GOT3 (cell line): ENCODE measurements around the gene SNORC.
"Not testable (repeated sequence)": the region's sequence is repeated elsewhere in the genome, so short reads cannot be mapped to it uniquely, and the experiment has no call there.

Experiments used
- DNase-seq: peaks from one replicate; lab custom pipeline; 2025; ENCODE audit warnings: mixed read lengths; lab: John Stamatoyannopoulos, UW

The SNORC gene

DNA sequence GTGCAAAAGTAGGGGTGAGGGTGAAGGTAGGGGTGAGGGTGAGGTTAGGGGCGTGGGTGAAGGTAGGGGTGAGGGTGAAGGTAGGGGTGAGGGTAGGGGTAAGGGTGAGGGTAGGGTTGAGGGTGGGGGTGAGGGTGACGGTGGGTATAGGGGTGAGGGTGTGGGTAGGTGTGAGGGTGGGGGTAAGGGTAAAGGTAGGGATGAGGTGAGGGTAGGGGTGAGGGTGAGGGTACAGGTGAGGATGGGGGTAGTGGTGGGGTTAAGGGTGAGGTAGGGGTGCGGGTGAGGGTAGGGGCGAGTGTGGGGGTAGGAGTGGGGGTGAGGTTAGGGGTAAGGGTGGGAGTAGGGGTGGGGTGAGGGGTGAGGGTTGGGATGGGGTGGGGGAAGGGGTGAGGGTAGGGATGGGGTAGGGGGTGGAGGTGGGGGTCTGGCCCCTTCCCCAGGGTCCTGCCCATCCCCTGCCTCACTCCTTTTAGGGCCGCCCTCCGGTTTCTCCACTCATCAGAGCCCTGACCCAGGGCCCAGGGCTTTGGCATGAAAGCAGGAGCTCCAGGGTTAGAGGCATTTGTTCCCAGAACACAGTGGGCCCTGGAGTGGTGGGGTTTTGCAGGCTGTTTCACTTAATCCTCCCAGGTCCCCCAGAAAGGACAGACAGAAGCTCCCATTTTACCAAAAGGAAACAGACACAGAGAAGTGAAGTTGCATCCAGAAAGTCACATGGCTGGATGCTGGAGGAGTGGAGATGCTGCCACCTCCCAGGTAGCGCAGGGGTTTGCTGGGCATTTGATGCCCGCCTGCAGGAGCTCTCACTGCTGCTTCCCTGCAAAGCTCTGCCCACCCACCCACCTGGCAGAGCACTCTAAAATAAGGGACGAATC, 26.9 kb downstream of the SNORC start:
- DNase-seq: no peak

DNA sequence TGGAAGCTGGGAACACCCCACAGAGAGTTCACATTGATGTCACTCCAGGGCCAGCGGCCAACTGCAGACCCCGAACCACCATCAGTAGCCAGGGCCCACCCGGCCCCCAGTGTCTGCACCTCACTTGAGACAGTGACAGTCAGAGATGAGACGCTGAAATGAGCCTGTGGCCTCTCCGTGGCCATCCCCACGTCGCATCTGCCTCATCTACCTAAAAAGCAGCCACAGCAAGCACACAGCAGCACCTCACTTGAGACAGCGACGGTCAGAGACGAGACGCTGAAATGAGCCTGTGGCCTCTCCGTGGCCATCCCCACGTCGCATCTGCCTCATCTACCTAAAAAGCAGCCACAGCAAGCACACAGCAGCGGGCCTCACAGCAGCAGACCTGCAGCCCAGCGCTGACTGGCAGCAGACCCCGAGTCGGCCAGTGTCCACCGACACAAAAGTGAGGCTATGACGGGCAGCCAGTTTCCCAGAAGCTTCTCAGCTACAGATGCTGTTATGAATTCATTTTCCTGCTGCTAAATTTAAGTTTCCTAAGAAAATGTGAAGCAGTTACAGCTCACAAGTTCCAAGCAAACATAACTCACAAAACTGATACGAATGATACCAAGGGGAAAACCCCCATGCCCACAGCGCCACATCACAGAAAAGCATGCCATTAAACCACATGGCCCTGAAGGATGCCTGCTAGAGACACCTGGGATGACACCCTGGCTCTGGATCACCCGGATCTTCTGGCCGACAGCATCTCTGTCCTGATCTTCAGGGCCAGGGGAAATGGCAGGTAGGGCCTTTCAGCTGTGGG, 27.7 kb downstream of the SNORC start:
- no peak for DNase-seq

- no peak for DNase-seq
Measured at GRCh38 chr2:232898592-232899543, 28.8 kb downstream of the SNORC start.

- no peak for DNase-seq
Measured at GRCh38 chr2:232900811-232901735, 31.0 kb downstream of the SNORC start.

DNA sequence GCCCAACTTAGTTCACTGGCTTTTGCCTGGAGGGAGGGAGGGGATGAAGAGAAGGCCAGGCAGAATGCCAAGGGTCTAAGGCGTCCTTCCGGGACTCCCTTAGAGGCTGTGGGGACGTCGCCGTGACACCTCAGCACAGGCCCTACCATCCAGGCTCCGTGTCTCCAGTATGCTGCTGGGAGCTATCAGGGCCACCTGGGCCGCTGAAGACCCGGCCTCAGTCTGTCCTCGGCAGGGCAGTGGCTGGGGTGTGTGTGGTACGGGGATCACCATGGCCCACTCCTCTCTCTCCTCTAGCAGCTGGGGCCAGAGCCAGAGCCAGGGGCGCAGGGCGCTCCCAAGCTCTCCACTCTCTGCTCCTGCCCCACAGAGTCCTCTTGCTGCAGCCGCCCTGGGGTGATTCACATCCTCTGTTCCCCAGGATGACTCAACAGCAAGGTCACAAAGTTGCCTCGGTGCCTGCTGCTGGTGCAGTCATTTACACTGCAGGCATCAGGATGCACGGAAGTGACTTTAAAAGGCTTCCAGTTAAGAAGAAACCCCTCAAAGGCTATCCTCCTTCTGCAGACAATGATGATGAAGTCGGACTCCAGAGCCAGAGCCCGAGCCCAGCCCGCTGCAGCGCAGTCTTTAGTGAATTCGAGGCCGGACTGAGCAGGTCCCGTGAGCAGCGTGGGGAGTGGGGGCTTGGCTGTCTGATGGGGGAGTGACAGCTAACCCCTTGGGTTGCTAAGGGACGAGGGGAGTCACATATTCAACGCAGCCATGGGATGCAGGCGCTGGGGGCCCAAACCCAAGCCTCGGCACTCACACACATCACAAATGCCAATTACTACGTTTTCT, 31.9 kb downstream of the SNORC start:
- peak; percentile 16 for DNase-seq

DNA sequence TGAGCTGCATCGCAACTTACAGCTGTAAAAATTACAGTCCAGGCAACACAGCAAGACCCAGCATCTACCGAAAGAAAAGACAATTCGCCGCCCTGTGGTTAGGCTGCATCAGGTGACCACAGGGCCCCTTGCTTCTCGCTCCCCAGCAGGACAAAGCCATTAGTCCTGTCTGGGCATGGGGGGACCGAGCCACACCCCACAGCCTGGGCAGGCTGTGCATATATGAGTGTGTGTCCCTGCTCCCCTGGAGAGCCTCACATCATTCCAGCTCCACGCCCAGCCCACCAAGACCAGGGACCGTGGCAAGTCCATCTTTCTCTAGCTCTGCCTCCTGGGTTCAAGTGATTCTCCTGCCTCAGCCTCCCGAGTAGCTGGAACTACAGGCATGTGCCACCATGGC, 33.9 kb downstream of the SNORC start:
- no peak for DNase-seq

DNA sequence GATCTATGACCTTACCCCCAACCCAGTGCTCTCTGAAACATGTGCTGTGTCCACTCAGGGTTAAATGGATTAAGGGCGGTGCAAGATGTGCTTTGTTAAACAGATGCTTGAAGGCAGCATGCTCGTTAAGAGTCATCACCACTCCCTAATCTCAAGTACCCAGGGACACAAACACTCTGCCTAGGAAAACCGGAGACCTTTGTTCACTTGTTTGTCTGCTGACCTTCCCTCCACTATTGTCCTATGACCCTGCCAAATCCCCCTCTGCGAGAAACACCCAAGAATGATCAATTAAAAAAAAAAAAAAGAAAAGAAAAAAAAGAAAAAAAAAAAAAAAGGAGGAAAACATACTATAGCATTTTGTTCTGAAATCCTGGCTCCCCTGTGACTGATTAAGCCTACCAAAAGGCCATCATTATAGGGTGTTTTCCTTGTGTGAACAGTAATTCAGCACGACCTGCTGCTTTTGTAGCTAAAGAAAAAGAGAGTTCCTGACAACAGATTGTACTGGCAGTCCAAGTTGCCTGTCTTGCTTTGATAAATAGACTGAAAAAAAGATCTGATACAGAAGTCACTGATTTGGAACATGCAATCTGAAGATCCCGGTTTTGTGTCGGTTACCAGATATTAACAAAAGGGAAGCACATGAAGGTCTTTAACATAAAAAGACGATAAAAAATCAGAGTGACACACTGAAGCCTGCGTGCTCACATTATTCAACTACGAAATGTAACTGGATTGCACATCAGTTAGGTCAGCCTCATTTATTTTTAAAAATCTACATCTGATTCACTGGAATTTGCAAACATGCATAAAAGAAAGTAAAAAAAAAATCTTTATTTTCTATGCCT, 37.0 kb downstream of the SNORC start:
- not testable (repeated sequence) for DNase-seq

DNA sequence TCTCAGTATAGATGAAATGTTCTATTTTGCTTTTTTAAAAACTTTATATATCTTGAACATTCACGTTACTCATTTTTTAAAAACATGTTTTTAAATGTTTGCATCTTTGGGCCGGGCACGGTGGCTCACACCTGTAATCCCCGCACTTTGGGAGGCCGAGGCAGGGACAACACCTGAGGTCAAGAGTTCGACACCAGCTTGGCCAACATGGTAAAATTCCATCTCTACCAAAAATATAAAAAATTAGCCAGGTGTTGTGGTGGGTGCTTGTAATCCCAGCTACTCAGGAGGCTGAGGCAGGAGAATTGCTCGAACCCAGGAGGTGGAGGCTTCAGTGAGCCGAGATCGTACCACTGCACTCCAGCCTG, 37.6 kb downstream of the SNORC start:
- DNase-seq: not testable (repeated sequence)

GRCh38 chr2:232908695-232909094, 38.6 kb downstream of the SNORC start:
- no peak for DNase-seq

DNA sequence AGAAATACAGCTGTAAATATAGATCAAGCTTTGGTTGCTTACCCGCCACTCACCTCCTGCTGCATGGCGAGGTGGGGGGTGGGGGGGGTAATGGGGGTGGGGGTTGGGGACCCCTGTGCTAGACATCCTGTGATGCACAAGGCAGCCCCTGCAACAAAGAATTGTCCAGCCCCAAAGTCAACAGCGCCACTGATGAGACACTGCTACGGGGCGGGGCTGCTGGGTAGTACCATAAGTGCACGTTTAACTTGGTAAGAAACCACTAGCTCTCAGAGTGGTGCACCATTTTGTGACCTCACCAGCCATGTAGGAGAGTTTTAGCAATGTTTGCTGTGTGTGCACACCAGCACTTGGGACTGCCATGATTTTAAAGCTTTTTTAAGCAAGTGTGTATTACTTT, 40.3 kb downstream of the SNORC start:
- no peak for DNase-seq

DNA sequence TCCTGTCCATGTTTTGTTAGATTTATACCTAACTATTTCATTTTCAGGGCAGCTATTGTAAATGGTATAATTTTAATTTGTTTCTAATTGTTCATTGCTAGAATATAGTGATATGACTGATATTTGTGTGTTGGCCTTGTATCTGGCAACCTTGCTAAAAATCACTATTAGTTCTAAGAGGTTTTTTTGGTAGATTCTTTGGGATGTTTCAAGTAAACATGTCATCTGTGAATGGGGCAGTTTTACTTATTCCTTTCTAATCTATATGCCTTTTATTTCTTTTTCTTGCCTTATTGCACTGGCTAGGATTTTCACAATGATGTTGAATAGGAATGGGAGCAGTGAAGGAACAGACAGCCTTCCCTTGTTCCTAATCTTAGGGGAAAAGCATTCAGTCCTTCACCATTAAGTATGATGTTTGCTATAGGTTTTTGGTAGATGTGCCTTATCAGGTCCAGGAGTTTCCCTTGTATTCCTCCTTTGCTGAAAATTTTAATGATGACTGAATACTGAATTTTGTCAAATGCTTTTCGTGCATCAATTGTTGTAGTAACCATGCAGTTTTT, 41.7 kb downstream of the SNORC start:
- no peak for DNase-seq

GRCh38 chr2:232913903-232914302, 43.8 kb downstream of the SNORC start:
- DNase-seq: no peak

- DNase-seq: no peak
Measured at GRCh38 chr2:232919141-232919540, 49.1 kb downstream of the SNORC start.

DNA sequence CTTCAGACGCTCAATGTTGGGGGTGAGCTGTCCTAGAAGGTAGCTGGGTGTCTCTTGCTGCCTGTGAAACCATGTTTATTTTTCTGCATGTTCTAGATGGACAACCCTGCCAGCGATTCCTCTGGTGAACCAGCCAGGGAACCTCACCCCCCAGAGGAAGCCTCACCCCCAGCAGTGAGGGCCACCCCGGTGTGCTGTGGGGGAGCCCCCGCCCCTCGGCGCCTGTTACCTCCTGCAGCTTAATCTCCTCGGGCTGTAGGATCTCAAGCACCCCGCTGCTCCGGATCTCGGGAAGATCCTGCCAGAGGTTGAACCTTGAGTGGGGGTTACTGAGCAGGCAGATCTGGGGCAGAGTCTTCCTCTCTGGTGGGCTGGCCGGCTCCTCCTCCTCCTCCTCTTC, 50.0 kb downstream of the SNORC start:
- no peak for DNase-seq

DNA sequence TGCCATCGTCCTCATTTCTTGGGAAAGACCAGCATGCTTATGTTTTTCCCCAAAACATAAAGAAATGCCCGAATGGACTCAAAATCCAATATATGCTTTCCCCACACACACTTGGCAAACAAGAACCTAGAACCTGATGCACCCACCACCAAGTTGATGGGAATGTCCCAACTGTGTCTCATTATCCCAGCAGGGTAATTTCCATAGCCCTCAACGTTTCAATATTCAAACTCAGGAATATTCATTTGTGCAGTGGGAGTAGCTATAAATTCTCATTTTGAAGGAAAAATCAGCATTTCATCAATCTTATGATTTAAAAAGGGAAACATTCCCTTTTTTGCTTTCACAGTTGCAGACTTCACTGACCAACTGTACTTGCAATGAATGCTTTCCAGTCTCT, 50.7 kb downstream of the SNORC start:
- DNase-seq: no peak

DNA sequence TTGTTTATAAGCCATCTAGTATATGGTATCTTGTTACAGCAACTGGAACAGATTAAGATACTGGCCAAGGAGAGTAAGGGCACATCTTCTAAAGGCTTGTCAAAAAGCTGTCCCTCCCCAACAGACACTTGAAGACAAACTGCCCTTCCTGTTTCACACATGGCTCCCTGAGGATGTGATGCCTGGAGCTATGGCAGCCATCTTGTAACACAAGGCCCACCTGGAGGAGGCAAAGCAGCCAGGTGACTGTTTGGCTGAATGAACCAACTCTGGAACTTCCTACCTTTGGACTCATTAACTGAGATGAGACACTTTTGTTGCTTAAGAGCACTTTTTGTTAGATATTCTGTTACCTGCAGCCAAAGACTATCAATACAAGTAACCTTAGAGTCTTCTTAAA, 54.4 kb downstream of the SNORC start:
- no peak for DNase-seq

GRCh38 chr2:232925153-232925820, 55.2 kb downstream of the SNORC start:
- no peak for DNase-seq

DNA sequence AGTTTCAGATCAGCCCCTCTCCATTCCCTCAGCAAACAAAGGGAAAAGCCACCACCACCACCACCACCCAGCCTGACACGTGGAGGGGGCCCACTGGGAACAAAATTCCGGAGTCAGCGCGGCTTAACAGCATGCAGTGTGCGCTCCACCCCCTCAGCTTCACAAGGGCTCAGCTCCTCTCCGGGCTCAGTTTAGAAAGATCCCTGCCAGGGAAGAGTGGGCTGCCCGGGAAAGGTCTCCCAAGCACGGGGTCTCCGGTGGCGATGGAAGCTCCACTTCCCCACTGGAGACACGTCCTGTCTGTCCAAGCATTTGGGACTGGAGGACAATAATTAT, 55.7 kb downstream of the SNORC start:
- no peak for DNase-seq
